Embryonic facial prominence (tissue), 1 donor: ENCODE results near the gene FAM174B.

Experiments
- DNase-seq: peaks from one replicate; pipeline ENCODE4 v3.0.0-alpha.2; 2016; ENCODE audit errors: extremely low spot score

Gene FAM174B

GRCh38 chr15:92664178-92664900 lies 8.8 kb upstream of the FAM174B start:
- DNase-seq, result no peak

DNA sequence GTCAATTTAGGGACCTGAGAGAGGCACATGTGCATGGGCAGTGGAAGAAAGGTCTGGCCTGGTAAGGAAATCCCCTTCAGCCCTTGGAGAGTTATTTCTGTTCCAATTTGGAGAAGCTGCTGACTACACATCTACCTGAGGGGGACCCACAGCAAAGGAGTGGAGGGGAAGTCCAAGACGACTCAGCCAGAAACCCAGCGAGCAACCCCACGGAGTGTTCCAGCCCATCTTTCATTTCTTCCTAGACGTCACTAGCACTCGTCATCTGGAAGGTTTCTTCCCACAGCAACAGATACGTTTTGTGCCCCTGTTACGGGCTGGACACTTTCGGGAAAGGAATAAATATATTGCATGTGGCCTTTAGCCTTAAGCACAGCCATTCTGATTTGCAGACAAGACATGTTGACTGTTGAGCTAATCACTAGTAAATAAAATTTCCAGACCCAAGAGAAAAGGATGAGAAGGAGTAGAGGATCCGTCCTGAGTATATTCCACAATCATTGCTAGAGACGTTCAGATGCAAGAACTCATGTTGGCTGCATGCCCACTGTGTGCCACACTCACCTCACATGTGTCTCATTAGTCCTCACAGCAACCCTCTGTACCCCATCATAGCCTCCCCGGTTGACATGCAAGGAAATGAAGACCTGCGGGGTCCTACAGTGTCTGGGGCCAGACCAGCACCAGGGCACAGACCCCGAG lies 7.8 kb upstream of the FAM174B start:
- no peak for DNase-seq

- no peak for DNase-seq
These were observed 7.2 kb upstream of the FAM174B start for GRCh38 chr15:92662762-92663161.

- no peak for DNase-seq
These were observed 6.4 kb upstream of the FAM174B start for GRCh38 chr15:92661956-92662355.

DNA sequence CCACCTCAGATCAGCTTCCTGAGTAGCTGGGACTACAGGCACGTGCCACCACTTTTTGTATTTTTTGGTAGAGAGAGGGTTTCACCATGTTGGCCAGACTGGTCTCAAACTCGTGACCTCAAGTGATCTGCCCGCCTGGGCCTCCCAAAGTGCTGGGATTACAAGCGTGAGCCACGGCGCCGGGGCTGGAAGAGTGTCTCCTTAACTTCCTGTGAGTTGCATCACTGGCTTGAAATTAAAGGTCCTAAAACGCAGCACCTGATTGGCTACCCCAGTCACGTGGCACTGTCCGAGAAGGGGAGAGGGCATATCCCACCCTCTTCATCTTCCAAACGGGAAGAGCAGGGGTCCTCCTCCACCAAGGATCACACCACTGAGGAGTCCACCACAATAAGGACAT lies 5.5 kb upstream of the FAM174B start:
- DNase-seq, result no peak

DNA sequence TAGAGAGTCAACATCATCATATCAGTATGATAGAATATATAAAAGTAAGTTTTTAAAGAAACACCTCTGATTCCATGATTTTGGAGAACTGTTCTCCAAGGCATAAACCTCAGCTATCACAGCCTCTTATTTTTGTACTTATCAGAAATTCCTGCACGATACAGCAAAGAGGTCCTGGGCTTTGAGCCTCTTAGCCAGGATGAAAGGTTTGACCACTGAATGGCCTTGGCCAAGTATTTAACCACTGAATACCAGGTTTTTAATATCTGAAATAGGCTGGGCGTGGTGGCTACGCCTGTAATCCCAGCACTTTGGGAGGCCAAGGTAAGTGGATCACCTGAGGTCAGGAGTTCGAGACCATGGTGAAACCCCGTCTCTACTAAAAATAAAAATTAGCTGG lies 1.9 kb upstream of the FAM174B start:
- DNase-seq, result no peak

DNA sequence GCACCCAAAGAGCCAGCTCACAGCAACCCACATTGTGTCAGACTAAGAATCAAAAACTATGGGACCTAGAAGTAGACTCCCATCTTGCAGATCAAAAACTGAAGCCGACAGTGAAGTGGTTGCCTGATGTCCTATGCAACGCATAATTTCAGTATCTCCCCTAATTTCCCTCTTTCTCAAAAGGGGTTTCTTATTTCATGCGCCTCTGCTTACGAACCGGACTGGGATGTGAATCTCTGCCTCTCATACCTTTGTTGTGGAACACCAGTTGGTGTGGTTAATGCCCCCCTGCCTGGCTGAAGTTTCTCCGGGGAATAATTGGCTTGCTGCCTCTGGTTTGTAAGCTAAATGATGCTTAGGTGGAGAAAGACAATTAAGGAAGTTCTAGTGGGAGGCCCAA lies 514 bp upstream of the FAM174B start:
- no peak for DNase-seq

DNA sequence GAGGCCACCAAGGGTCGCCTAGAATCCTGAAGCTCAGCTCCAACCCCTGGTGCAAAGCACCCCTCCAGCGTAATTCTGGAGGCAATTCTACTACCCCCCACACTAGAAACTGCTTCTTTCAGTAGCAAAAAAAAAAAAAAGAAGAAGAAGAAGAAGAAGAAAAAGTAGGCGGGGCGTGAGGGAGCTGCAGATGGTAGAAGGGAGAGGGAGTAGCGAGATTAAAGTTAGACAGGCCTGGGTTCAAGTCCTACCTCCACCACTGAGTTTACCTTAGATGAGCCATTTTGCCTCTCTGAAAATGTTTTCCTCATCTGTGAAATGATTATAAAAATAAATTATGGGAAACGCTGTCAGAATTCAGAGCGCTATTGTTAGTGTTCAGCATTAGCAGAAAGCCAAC lies 913 bp downstream of the FAM174B start:
- no peak for DNase-seq

GRCh38 chr15:92653836-92654539 lies 1.6 kb downstream of the FAM174B start:
- DNase-seq, result no peak

- DNase-seq, result no peak
These were observed 2.2 kb downstream of the FAM174B start for GRCh38 chr15:92653366-92653765.

DNA sequence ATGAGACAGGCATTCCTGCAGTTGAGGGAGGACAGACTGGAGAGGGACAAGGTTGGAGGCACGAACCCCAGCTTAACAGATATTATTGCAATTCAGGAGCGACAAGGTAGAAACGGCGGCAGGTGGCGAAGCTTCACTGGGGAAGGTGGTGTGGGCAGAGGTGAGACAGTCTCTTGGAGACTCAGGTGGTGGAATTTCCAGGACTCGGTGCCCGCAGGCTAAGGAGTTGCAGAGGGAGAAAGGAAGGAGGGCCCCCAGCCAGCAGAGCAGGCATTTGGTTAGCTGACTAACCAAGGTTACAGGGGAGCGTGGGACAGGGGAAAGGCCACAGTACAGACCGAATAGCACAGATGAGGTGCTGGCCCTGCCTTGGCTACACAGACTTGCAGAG lies 3.0 kb downstream of the FAM174B start:
- DNase-seq, result no peak

- no peak for DNase-seq
These were observed 3.5 kb downstream of the FAM174B start for GRCh38 chr15:92651877-92652575.

- no peak for DNase-seq
These were observed 4.6 kb downstream of the FAM174B start for GRCh38 chr15:92650966-92651365.

- DNase-seq, result no peak
These were observed 5.3 kb downstream of the FAM174B start for GRCh38 chr15:92650256-92650655.

DNA sequence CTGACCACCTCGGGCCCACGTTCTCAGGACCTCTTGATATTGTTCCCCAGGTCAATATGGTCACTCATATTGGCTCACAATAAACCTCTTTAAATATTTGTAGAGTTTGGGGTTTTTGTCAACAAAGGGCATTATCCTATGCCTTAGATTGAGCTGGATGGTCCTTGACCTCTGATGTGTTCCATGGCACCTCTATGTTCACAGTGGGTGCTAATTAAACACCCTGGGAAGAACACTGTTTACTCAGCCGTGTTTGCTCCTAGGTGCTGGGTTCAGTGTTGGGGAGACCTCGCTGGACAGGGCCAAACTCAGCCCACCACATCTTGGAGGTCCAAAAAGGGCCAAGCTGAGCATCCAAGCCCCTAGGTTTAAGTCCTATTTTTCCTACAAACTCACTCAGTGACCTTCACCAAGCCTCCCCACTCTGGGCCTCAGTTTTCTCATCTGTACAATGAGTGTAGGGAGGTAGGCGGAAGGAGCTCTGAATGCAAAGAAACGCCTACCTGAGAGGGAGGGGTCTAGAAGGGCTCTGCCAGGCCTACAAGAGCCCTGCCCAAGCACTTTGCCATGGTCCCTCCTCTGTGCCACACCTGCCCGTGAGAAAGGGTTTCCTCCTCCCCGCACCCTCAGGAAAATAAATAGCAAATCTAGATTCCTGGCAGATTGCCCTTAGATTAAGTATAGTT lies 7.2 kb downstream of the FAM174B start:
- no peak for DNase-seq

DNA sequence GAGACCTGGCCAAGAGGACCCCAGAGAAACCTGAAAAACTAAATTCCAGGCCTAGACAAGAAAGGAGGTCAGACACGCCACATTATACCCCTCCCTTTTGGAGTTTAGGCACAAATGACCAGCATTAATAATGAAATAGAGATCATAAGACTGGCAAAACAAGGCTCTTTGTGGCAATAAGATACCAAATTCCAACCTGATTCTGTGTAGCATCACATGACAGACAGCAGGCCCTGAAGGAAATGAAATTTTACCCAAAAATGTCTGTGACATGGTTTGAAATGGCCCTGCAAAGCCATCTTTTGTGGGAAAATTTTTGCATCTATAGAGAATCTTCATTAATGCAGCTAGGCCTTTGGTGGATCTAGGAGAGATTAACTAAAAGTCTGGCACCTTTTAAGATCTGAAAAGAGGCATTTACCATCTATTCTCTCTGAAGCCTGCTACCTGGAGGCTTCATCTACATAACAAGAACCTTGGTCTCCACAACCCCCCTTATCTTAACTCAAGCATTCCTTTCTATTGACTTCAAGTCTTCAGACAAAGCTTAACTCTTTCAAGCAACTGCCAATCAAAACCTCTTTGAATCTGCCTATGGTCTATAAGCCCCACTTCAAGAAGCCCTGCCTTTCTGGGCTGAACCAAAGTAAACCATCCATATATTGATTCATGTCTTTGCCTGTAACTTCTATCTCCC lies 8.0 kb downstream of the FAM174B start:
- no peak for DNase-seq

DNA sequence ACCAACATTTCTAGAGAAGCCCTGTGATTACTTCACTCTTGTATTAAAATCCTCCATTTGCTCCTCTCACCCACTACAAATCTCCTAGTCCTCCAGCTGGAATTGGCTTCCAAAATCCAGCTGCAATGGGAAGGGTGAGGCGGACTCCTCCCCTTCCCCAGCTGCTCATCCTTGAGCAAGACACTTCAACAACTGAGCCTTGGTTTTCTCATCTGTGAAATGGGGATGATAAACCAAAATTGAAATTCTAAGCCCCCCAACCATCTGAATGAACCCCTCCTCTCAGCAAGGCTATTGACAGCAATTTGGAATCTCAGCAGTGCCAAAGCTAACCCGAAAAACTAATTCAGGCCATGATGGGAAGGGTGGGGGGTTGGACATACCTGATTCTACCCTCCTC lies 9.4 kb downstream of the FAM174B start:
- no peak for DNase-seq

- DNase-seq, result no peak
These were observed 9.8 kb downstream of the FAM174B start for GRCh38 chr15:92645731-92646130.

GRCh38 chr15:92645051-92645631 lies 10.4 kb downstream of the FAM174B start:
- DNase-seq, result no peak
